H4 (cell line): ENCODE data around the gene EIF5. TPM values are rescaled to one million over a fixed set of nuclear protein-coding genes. Genes with fewer than 3 reads are reported as not detected.

Experiments used
- DNase-seq: peaks from one replicate; pipeline ENCODE4 v3.0.0-alpha.2; 2015; ENCODE audit warnings: low spot score
- total RNA-seq: library from RNA; depleted of rRNA; stranded (reverse); fragments of >200 nt; shearing (Covaris generic); gene quantifications from 2 replicates; pipeline ENCODE4 v1.2.3, GENCODE V29; 2014; rRNA removed

Gene EIF5
- total RNA-seq: 87.3 and 145 TPM in 2 replicates

DNA sequence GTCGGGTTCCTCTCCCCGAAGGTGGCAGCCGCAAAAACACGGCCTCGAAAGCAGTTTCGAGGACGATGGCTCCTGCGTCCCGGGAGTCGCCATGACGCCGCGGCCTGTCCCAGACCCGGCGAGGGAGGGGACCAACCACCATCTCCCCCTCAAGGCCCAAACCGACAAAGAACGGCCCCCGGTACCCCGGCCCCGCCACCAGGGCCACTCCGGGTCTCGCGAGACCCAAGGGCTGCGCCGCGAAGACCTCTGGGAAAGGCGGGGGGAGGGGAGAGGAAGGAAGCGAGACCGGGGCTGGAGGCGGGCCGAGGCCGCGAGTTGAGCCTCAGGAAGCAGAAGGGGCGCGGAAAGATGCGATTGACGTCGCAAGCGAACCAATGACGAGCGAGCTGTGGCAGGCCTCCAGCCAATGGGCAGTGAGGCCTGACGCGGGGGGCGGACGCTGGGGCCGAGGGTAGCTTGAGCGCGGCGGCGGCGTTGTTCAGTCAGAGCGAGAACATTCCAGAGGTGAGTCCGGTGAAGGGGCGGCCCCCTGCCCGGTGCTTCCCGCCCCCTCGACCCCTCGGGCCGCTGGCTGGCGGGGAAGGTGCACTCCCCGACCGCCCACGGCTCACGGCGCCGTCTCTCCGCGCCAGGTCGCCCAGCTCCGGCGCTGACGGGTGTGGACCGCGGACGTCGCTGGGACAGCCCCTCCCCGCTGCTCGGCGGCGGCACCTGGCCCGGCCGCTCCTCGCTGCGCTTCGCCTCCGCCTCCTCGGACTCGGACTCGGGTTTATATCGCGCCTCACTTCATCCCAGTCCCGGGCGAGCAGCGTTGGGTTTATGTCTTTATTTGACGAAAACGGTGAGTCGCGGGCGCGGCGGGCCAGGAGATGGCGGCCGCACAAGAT is at the start of gene EIF5:
TSS of gene EIF5 (plus strand) at position 484 of the 890 bp plus-strand sequence. CDS start 1,624 bp downstream, outside the sequence.
- DNase-seq: peak; percentile 96

- DNase-seq: no peak
These were observed 49.2 kb upstream of the EIF5 start for GRCh38 chr14:103284574-103285467.

DNA sequence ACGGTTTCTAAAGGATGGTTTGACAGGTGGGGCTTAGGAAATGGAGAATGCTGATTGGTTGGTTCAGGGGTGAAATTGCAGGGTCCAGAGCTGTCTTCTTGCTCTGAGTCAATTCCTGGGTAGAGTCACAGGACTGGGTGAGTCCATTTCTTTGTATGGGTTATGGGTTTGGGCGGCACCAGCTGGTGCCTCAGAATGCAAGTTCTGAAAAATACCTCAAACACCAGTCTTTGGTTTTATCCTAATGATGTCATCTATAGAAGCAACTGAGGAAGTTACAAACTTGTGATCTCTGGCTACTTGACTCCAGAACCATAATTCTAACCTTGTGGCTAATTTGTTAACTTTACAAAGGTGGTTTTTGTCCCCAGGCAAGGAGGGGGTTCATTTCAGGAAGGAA is 47.6 kb upstream of the EIF5 start:
- no peak for DNase-seq

DNA sequence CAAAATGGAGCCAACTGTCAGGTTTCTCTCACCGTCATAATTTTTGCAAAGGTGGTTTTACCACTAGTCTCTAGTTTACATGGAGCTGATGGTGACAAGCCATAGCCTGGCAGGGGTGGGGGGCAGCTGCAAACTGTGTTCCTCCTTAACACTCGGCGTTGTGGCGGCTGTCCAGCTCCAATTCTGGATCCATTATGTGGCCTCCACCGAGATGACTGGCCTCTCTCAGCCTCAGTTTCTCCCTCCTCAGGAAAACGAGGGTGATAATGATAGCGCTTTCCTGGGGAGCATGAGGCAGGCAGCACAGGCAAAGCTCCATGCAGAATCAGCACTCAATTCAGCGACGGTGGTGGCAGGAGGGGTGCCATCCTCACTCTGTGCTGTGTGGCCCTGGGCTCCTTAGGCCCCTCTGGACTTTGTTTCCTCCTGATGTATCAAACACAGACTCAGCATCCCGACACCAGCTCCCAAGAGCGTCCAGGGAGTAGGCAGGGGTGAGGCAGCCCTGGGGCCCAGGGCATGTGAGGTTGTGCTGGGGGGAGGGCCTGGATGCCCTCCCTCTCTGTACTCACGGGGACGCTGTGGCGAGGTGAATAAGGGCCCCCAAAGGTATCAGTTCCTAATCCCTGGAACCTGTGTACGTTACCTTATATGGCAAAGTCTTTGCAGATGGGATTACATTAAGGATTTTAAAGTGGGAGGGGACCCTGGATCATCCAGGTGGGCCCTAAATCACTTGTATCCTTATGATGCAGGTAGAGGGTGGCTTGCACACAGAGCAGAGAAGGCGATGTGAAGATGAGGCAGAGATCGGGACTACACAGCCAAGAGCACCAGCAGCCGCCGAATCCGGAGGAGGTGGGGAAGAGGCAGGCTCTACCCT is 46.8 kb upstream of the EIF5 start:
- DNase-seq: no peak

- DNase-seq: no peak
These were observed 45.8 kb upstream of the EIF5 start for GRCh38 chr14:103288076-103288766.

- no peak for DNase-seq
These were observed 44.0 kb upstream of the EIF5 start for GRCh38 chr14:103290056-103290455.

- DNase-seq: no peak
These were observed 43.5 kb upstream of the EIF5 start for GRCh38 chr14:103290494-103290893.

DNA sequence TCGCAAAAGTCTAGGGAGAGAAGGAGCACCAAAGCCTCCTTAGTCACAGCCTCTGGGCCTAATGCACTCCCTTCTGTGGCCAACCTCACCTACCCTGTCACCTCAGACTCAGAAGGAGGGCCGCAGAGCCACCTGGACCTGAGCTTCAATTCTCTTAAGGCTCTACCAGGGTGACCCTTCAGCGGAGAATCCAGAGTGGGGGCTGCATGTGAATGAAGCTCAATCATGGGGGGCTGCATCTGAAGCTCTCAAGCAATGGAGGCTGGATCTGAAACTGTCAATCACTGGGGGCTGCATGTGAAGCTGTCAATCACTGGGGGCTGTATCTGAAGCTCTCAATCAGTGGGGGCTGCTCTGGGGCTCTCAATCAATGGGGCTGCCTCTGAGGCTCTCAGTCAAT is 43.1 kb upstream of the EIF5 start:
- DNase-seq: no peak

- DNase-seq: peak; percentile 32
These were observed 41.3 kb upstream of the EIF5 start for GRCh38 chr14:103292426-103293374.

- DNase-seq: no peak
These were observed 40.6 kb upstream of the EIF5 start for GRCh38 chr14:103293465-103293864.

GRCh38 chr14:103294091-103294490 is 39.9 kb upstream of the EIF5 start:
- no peak for DNase-seq

- DNase-seq: peak; percentile 37
These were observed 38.0 kb upstream of the EIF5 start for GRCh38 chr14:103296007-103296406.

DNA sequence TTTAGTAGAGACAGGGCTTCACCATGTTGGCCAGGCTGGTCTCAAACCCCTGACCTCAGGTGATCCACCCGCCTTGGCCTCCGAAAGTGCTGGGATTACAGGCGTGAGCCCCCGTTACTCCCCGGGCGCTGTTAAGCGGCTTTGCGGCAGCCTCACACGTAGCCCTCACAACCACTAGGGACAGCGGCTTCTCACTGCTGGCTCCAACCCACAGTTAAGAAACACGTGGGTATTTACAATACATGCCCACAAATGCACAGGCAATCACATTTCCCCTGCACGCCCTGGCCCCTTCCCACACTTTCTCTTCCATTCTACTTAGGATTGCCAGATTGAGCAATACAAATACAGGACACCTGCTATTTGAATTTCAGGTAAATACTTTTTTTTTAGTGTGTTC is 37.0 kb upstream of the EIF5 start:
- DNase-seq: no peak

DNA sequence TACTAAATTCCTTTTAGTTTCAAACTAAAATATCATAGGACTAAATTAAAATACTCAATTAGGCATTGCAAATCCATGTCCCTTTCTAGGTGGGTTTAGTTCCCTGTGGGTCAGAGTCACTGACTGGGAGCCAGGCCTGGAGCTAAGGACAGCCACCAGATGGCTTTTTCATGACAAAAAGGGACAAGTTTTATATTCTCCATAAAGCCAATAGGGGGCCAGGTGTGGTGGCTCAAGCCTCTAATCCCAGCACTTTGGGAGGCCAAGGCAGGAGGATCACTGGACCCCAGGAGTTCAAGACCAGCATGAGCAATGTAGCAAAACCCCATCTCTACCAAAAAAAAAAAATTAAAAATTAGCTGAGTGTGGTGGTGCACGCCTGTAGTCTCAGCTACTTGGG is 35.4 kb upstream of the EIF5 start:
- no peak for DNase-seq

DNA sequence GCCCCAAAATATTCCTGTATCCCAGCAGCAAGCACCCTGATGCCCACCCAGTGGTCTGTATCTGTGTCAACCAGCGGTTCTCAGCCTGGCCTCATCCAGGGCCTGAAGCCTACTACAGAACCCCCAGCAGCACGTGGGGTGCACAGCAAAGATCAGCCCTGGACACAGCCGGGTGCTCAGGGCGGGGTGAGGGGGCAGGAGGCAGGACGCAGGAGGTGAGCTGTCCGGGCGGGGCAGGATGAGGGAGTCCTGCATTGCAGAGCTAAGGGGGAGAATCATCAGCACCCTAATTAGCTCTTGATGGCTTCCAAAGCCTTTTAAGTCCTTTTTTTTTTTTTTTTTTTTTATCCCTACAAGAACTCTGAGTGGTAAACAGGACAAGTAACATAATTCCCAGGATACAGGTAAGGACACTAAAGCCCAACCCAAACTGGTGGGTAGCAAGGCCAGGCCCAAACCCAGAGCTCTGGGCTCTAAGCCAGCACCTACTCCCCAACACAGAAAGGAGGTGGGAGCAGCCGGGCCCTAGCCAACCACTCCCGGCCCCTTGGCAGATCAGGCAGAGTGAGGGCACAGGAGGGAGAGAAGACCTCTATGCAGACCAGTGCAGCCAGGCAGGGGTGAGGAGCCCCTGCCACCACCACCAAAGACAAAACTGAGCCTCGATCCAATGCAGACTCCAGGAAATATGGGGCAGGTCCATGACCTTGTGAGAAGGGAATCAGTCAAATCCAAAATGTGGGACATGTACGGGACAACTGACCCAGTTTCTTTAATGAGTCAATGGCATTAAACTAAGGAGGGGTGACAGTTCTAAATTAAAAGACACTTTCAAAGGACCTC is 32.3 kb upstream of the EIF5 start:
- DNase-seq: no peak

DNA sequence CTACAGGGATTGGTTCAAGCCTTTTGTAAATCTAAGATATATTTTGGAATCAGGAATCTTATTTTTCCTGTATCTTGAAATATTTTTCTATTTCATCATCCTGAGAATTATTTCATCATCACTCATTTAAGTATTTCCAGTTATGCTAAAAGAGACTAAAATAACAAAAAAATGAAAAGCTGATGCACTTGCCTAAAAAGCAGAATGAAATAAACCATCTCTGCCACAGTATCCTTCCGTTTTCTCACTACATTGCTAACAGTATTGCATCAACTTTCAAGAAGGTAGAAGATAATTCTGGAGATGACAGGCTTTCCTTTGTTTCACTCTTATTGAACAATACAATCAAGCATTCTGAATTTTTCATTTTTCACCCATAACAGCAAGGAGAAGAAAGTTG is 31.1 kb upstream of the EIF5 start:
- no peak for DNase-seq

- no peak for DNase-seq
These were observed 29.3 kb upstream of the EIF5 start for GRCh38 chr14:103304706-103305105.

DNA sequence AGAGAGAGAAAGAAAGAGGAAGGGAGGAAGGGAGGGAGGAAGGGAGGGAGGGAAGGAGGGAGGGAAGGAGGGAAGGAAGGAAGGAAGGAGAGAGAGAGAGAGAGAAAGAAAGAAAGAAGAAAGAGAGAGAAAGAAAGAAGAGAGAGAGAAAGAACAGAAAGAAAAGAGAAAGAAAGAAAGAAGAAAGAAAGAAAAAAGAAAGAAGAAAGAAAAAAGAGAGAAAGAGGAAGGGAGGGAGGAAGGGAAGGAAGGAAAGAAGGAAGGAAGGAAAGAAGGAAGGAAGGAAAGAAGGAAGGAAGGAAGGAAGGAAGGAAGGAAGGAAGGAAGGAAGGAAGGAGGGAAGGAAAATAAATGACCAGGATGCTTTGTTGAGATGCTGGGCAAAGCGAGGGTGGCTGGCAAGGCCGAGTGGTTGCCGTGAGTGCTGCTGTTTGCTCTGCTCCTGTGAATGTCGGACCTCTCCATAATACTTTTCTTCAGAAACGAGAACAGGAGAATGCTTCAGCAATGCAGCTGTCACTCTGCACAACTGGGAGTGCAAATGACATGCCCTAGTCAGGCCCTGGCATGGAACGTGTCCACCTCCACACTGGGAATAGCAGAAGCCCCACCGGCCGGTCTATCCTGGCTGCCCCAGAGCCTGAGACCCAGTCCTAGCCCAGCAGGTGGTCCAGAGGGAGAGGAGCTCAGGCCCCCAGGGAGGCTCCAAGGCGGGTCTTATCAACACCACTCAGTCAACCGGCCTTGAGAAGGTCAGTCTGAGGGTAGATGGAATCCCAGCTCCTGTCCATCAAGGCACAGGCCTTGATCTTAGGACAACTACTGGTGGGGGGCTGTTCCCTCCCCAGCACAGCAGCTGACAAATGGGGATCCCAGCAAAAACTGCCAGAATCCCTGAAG is 25.1 kb upstream of the EIF5 start:
- DNase-seq: no peak
